Astrocyte of the cerebellum (primary cell): ENCODE data around the gene TRIM65.
"Not testable (repeated sequence)": the region's sequence is repeated elsewhere in the genome, so short reads cannot be mapped to it uniquely, and the experiment has no call there.

ENCODE experiments used
- DNase-seq: peaks from one replicate; pipeline ENCODE4 v3.0.0-alpha.2; 2011; ENCODE audit warnings: low read depth
- H3K4me3 ChIP-seq: 2 replicates; pipeline ENCODE4 v1.5.1; 2011; ENCODE audit warnings: mild to moderate bottlenecking, low read depth, low read length, moderate library complexity
- in situ Hi-C: cut with HindIII; loops from 2 replicates; pipeline ENCODE4 v1.10.0; 2017; ENCODE audit warnings: low sequenced_read_pairs
- TF ChIP-seq, protein P1 (sequence below): IDR thresholded peaks from 2 replicates; pipeline ENCODE4 v1.5.1; 2012; ENCODE audit warnings: low read length, low read depth, moderate library complexity, mild to moderate bottlenecking; ENCODE audit errors: missing control alignments

Gene TRIM65

DNA sequence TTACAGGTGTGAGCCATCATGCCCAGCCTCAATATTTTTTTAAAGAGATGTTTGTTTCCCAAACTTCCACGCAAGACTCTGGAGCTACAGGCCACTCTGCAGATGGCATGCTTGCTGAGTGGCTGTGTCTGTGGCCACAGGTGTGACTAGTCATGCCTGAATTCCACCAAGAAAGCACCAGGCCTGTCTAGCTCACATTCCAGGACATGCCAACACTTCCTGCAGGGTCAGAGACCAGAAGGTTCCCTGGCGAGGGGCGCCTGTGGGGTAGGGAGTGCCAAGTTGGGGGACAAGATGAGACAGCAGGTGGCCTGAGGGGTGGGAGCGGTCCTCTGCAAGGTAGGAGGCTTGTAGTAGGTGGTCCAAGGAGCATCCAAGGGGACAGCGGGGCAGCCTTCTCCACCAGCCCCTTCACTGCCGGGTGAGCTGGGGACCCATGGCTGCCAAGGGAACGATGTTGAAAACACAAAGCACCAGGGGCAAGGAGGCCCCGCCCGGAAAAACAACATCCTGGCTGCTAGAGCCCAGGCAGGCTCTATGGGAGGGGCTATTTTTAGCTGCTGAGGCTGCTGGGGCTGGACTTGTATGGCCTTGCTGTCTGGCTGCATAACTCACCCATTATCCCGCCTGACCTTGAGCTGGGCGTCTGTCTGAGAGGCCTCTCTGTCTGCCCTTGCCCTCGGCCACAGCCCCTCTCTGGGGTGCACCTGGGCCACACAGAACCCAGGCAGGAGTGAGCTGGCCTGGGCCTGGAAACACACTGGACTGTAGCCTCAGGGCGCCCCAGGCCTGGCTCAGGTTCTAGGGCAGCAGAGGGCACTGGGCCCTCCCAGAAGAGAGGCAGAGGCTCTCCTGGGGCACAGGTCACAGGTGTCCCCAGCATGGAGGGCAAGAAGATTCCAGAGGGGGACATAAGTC lies 24.1 kb downstream of the TRIM65 start:
- in situ Hi-C loops = no loop called here
- no peak overlapping the region for H3K4me3 ChIP-seq
- no peak for DNase-seq
- TF ChIP-seq, protein P1, sequence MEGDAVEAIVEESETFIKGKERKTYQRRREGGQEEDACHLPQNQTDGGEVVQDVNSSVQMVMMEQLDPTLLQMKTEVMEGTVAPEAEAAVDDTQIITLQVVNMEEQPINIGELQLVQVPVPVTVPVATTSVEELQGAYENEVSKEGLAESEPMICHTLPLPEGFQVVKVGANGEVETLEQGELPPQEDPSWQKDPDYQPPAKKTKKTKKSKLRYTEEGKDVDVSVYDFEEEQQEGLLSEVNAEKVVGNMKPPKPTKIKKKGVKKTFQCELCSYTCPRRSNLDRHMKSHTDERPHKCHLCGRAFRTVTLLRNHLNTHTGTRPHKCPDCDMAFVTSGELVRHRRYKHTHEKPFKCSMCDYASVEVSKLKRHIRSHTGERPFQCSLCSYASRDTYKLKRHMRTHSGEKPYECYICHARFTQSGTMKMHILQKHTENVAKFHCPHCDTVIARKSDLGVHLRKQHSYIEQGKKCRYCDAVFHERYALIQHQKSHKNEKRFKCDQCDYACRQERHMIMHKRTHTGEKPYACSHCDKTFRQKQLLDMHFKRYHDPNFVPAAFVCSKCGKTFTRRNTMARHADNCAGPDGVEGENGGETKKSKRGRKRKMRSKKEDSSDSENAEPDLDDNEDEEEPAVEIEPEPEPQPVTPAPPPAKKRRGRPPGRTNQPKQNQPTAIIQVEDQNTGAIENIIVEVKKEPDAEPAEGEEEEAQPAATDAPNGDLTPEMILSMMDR = no peak

DNA sequence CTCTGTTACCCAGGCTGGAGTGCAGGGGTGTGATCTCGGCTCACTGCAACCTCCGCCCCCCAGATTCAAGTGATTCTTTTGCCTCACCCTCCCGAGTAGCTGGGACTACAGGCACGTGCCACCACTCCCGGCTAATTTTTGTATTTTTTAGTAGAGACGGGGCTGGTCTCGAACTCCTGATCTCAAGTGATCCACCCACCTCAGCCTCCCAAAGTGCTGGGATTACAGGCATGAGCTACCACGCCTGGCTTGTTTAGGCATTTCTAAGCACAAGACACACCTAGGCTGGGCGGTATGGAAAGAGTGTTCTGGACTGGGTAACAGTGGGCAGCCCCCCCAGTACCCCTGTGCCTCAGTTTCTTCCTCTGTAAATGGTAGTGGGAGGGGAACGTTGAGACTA lies 26.5 kb downstream of the TRIM65 start:
- DNase-seq, H3K4me3 ChIP-seq, in situ Hi-C loops: not testable (repeated sequence)

DNA sequence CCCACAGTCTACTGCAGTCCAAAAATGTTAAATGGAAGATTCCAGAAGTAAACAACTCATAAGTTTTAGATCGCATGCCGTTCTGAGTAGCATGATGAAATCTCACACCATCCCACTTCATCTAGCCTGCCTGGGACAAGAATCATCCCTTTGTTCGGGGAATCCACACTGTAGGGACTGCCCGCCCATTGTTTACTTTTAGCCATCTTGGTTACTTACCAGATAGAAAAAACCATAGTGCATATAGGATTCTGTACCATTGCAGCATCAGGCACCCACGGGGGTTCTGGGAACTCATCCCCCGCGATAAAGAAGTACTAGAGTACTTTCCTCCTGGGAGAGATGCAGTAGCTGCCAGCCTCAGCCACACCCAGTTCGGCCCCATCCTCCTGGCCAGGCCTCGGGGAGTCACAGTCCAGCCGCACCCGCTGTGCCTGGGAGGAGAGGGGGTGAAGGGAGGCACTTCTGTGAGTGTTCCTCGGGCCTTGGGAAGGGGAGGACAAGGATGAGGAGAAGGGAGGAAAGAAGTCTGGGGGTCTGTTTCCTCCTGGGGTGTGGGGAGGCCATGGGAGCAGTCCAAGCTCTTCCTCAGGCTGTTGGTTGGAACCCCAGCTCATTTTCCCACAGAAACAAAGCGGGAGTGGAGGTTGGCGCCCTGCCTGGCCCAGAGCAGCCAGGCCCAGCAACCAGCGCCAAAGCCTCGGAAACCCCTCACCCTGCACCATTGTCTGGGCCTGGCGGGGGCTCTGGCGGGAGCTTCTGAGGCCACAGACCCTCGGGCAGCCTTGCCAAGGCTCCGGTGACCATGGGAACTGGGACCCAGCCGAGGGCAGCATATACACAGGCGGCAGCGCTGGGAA lies 27.2 kb downstream of the TRIM65 start:
- no peak overlapping the region for H3K4me3 ChIP-seq
- in situ Hi-C loops = no loop called here
- peak; percentile 61 for DNase-seq
- TF ChIP-seq, protein P1 = no peak

DNA sequence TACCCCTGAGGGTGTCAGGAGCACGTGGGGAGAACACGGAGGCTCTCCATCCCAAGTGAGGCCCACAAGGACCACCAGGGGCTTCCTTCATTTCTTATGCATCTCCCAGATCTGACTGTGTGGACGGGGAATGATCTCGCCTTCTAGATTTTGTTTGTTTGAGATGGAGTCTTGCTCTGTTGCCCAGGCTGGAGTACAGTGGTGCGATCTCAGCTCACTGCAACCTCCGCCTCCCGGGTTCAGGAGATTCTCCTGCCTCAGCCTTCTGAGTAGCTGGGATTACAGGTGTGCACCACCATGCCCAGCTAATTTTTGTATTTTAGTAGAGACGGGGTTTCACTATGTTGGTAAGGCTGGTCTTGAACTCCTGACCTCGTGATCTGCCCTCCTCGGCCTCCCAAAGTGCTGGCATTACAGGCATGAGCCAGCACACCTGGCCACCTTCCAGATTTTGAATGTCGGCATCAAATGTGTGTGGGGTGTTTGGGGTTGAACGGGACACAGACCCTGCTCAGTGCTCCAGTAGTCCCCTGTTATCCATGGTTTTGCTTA lies 27.9 kb downstream of the TRIM65 start:
- H3K4me3 ChIP-seq, in situ Hi-C loops: not testable (repeated sequence)

DNA sequence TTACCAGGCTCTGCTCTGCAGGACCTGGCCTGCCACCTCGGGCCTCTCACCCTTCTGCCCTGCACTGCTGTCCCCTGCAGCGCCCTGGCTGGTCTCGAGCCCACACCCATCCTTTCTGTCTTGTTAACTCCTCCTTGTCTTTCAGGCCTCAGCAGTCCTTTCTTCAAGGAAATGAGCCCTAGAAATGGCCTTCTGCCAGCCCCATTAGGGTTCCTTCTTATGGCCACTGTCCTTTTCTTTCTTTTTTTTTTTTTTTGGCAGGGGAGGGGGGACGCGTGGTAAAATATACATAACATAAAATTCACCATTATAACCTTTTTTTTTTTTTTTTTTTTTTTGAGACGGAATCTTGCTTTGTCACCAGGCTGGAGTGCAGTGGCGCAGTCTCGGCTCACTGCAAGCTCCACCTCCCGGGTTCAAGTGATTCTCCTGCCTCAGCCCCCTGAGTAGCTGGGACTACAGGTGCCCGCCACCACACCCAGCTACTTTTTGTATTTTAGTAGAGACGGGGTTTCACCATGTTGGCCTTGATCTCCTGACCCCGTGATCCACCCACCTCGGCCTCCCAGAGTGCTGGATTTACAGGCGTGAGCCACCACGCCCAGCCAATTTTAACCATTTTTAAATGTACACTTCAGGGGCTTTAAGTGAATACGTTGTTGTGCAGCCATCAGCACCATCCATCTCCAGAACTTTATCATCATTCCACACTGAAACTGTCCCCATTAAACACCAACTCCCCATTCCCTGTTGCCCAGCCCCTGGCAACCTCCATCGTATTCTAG lies 31.2 kb downstream of the TRIM65 start:
- DNase-seq, in situ Hi-C loops, H3K4me3 ChIP-seq: not testable (repeated sequence)

More for the DNA sequence above, 27.9 kb downstream of the TRIM65 start:
- DNase-seq = not testable (repeated sequence)

DNA sequence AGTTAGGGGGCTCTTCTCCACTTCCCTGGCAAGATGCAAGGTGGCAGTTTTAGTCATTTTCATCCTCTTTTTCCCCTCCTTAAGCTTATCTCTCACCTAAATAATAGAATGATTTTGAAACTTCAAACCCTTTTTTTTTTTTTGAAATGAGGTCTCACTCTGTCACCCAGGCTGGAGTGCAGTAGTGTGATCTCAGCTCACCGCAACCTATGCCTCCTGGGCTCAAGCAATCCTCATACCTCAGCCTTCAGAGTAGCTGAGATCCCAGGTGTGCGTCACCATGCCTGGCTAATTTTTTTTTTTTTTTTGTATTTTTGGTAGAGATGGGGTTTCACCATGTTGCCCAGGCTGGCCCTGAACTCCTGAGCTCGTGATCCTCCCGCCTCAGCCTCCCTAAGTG lies 31.9 kb downstream of the TRIM65 start:
- DNase-seq, in situ Hi-C loops, H3K4me3 ChIP-seq: not testable (repeated sequence)

DNA sequence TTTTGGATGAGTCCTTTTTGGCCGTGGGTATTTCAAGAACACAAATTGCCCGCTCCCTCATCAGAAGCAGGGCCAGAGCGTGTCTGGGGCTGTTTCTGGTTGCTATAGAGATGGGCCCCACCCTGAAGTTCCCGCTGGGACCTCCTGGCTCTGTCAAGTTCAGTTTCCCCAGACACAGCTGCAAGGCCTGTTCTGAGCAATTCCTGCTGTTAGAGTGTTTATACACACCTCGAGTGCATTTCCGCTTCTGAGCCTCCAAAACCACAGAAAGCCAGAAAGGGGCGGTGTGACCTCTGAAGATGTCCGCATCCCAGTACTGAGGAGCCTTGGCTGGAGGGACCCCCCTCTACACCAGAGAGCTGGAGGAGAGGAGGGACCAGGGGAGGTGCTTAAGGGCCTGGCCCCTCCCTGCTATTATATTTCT lies 32.3 kb downstream of the TRIM65 start:
- H3K4me3 ChIP-seq = no peak overlapping the region
- peak; percentile 69 for DNase-seq
- in situ Hi-C loops = no loop called here
- TF ChIP-seq, protein P1 = no peak

DNA sequence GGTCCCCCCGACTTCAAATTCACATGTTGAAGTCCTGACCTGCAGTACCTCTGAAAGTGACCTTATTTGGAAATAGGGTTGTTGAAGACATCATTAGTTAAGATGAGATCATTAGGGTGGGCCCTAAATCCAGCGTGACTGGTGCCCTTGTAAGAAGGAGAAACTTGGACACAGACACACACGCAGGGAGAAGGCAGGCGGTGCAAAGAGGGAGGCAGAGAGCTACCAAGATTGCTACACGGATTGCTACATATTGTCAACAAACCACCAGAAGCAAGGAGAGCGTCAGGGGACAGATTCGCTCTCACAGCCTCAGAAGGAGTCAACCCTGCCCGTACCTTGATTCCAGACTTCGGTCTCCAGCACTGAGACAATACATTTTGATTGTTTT lies 34.8 kb downstream of the TRIM65 start:
- DNase-seq = no peak
- in situ Hi-C loops = no loop called here
- H3K4me3 ChIP-seq = no peak overlapping the region
- TF ChIP-seq, protein P1 = no peak

DNA sequence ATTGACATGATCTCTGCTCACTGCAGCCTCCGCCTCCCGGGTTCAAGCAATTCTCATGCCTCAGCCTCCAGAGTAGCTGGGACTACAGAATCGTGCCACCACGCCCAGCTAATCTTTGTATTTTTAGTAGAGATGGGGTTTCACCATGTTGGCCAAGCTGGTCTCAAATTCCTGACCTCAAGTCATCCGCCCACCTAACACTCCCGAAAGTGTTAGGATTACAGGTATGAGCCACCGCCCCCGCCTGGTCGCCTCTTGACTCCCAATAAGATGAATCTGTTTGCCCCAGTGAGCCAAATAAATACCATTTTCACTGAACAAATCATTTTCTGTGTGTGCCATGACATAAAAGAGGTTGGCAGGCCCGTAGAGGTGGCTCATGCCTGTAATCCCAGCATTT lies 37.4 kb downstream of the TRIM65 start:
- in situ Hi-C loops, H3K4me3 ChIP-seq, DNase-seq: not testable (repeated sequence)
